OCI-LY1 (cell line): Measurements from ENCODE around the gene FBXO8.

ENCODE experiments used
- EZH2 ChIP-seq: fragments of 200-600 bp; sonication (generic), shearing (Covaris generic); IDR thresholded peaks from 2 replicates; pipeline ENCODE4 v1.8.0; 2017; ENCODE audit warnings: borderline replicate concordance, mixed run types, mild to moderate bottlenecking, antibody characterized with exemption, low read length, moderate library complexity, mixed read lengths
- TF ChIP-seq, protein P1 (sequence below): fragments of 200-600 bp; sonication (generic), shearing (Covaris generic); IDR thresholded peaks from 2 replicates; pipeline ENCODE4 v1.5.1; 2017; ENCODE audit warnings: mild to moderate bottlenecking, antibody characterized with exemption, low read length, moderate library complexity, mixed read lengths

DNA sequence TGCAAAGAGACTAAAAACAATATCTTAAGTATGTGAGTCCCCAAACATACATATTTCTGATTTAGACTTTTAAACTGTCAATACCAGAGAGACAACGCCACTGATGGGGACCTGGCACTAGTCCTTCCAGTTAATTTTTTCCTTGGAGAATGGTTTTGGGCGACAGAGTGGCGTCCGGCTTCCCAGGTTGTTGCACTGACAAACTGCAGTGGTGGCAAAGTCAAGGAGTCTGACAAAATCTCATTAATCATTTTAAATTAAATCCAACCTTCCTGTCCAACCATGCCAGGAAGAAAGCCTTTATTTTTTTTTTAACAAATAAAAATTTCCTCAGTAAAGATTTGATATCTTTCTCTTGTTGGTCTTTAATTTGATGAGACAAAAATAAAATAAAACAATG is 52.8 kb downstream of the FBXO8 start:
- TF ChIP-seq, protein P1, sequence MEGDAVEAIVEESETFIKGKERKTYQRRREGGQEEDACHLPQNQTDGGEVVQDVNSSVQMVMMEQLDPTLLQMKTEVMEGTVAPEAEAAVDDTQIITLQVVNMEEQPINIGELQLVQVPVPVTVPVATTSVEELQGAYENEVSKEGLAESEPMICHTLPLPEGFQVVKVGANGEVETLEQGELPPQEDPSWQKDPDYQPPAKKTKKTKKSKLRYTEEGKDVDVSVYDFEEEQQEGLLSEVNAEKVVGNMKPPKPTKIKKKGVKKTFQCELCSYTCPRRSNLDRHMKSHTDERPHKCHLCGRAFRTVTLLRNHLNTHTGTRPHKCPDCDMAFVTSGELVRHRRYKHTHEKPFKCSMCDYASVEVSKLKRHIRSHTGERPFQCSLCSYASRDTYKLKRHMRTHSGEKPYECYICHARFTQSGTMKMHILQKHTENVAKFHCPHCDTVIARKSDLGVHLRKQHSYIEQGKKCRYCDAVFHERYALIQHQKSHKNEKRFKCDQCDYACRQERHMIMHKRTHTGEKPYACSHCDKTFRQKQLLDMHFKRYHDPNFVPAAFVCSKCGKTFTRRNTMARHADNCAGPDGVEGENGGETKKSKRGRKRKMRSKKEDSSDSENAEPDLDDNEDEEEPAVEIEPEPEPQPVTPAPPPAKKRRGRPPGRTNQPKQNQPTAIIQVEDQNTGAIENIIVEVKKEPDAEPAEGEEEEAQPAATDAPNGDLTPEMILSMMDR, result no peak
- no peak for TF ChIP-seq EZH2
